Suprapubic skin (tissue), 4 donors: ENCODE results near the gene BBC3. TPM values are rescaled to one million over a fixed set of nuclear protein-coding genes. Genes with fewer than 3 reads are reported as not detected.

Source experiments
- DNase-seq, 2 donors: peaks; one replicate each; pipeline ENCODE4 v3.0.0-alpha.2; 2019; ENCODE audit warnings: low spot score in 2 of 2
- H3K27ac ChIP-seq: fragments of 200-600 bp; sonication (generic); one replicate; pipeline ENCODE4 v1.5.1; 2019
- H3K27me3 ChIP-seq: fragments of 200-600 bp; sonication (generic); one replicate; pipeline ENCODE4 v1.5.1; 2019
- H3K36me3 ChIP-seq: fragments of 200-600 bp; sonication (generic); one replicate; pipeline ENCODE4 v1.5.1; 2019
- H3K4me1 ChIP-seq: fragments of 200-600 bp; sonication (generic); one replicate; pipeline ENCODE4 v1.5.1; 2019
- H3K4me3 ChIP-seq: fragments of 200-600 bp; sonication (generic); one replicate; pipeline ENCODE4 v1.5.1; 2019; ENCODE audit warnings: mild to moderate bottlenecking
- H3K9me3 ChIP-seq: fragments of 200-600 bp; sonication (generic); one replicate; pipeline ENCODE4 v1.5.1; 2019
- CTCF ChIP-seq, 2 donors: fragments of 200-600 bp in 1 of 2; fragments of 450-650 bp in 1 of 2; sonication (generic) in 1 of 2; IDR thresholded peaks; one replicate each; pipeline ENCODE4 v1.5.1; 2016 to 2019; ENCODE audit warnings: antibody characterized with exemption in 2 of 2, mild to moderate bottlenecking in 1 of 2, moderate library complexity in 1 of 2
- EP300 ChIP-seq: sonication (generic); formaldehyde crosslinking; IDR thresholded peaks from one replicate; pipeline ENCODE4 v1.6.1; 2017; ENCODE audit warnings: antibody characterized with exemption
- POLR2A ChIP-seq, 2 donors: fragments of 450-650 bp; IDR thresholded peaks; one replicate each; pipeline ENCODE4 v1.6.1; 2017; ENCODE audit warnings: antibody characterized with exemption in 2 of 2, mild to moderate bottlenecking in 2 of 2, moderate library complexity in 2 of 2
- POLR2AphosphoS5 ChIP-seq, 3 donors: sonication (generic); formaldehyde crosslinking; IDR thresholded peaks; one replicate each; pipeline ENCODE4 v1.6.1; 2017; ENCODE audit warnings: antibody characterized with exemption in 3 of 3
- WGBS: methylation state at CpG from one replicate; pipeline ENCODE4 v1.1.5; 2018; 5-methylcytosine and 5-hydroxymethylcytosine counted together
- total RNA-seq, 4 donors: library from RNA; depleted of rRNA; stranded (reverse); fragments of >200 nt; gene quantifications; one replicate each; pipeline ENCODE4 v1.1.0, GENCODE V29; 2016

The BBC3 gene
- total RNA-seq, 4 donors from 2014 or later = 5.6 to 13.6 (median 9.7) TPM

- H3K27me3 ChIP-seq = no peaks in the 10 kb centered on the region
- TF ChIP-seq CTCF (IDR thresholded peaks at IDR 0.05) (no peak), POLR2AphosphoS5 (IDR thresholded peaks at IDR 0.05) (no peak), EP300 (no peak), POLR2A (IDR thresholded peaks at IDR 0.05) (no peak)
- DNase-seq = peak; percentile 91 to 94
- H3K27ac ChIP-seq = peak overlapping the region; percentile 96
- peaks cover 52% of the 10 kb centered on the region for H3K4me1 ChIP-seq
- WGBS = 9% methylated on average over 13 of the region's 56 CpGs
- no peaks in the 10 kb centered on the region for H3K9me3 ChIP-seq
- H3K4me3 ChIP-seq = peak overlapping the region; percentile 93
- H3K36me3 ChIP-seq = peaks cover 18% of the 10 kb centered on the region
Observed at GRCh38 chr19:47226426-47227351, 4.3 kb downstream of the BBC3 start.

GRCh38 chr19:47225746-47226425 is 5.1 kb downstream of the BBC3 start:
- Histone ChIP-seq H3K36me3 (peaks cover 26% of the 10 kb centered on the region), H3K9me3 (no peaks in the 10 kb centered on the region), H3K27ac (peak overlapping the region; percentile 96), H3K4me3 (peak overlapping the region; percentile 93), H3K27me3 (no peaks in the 10 kb centered on the region), H3K4me1 (peaks cover 47% of the 10 kb centered on the region)
- TF ChIP-seq CTCF (IDR thresholded peaks at IDR 0.05) = peak in 1 of 2 donors; percentile 70
- no peak for TF ChIP-seq EP300
- TF ChIP-seq POLR2A (IDR thresholded peaks at IDR 0.05) = peak; percentile 100
- peak; percentile 96 to 99 (median 98) for TF ChIP-seq POLR2AphosphoS5 (IDR thresholded peaks at IDR 0.05)
- DNase-seq = peak; percentile 91 to 93
- WGBS = 4% methylated on average over 28 of the region's 59 CpGs

GRCh38 chr19:47221890-47222289 is 9.1 kb downstream of the BBC3 start:
- 96% methylated on average over 8 of the region's 11 CpGs for WGBS
- DNase-seq = no peak
- no peaks in the 10 kb centered on the region for H3K9me3 ChIP-seq
- no peaks in the 10 kb centered on the region for H3K27me3 ChIP-seq
- peaks cover 31% of the 10 kb centered on the region for H3K36me3 ChIP-seq
- H3K4me1 ChIP-seq = peaks cover 14% of the 10 kb centered on the region
- no peak overlapping the region for H3K4me3 ChIP-seq
- TF ChIP-seq CTCF (IDR thresholded peaks at IDR 0.05) (no peak), EP300 (no peak), POLR2A (IDR thresholded peaks at IDR 0.05) (no peak), POLR2AphosphoS5 (IDR thresholded peaks at IDR 0.05) (no peak)
- no peak overlapping the region for H3K27ac ChIP-seq

GRCh38 chr19:47221080-47221841 is 9.7 kb downstream of the BBC3 start:
- H3K36me3 ChIP-seq = peaks cover 31% of the 10 kb centered on the region
- H3K27ac ChIP-seq = no peak overlapping the region
- WGBS = 76% methylated on average over 11 of the region's 33 CpGs
- TF ChIP-seq EP300 (no peak), POLR2AphosphoS5 (IDR thresholded peaks at IDR 0.05) (no peak), POLR2A (IDR thresholded peaks at IDR 0.05) (no peak), CTCF (IDR thresholded peaks at IDR 0.05) (no peak)
- DNase-seq = no peak
- H3K4me1 ChIP-seq = peaks cover 9% of the 10 kb centered on the region
- no peaks in the 10 kb centered on the region for H3K27me3 ChIP-seq
- no peak overlapping the region for H3K4me3 ChIP-seq
- no peaks in the 10 kb centered on the region for H3K9me3 ChIP-seq
